Glomerular visceral epithelial cell (primary cell): Measurements from ENCODE around the gene GAST.
A peak's percentile ranks its signal among the peaks of the same experiment; 100 is the strongest.

Experiments
- DNase-seq: peaks from one replicate; pipeline ENCODE4 v3.0.0-alpha.2; 2016; ENCODE audit errors: extremely low spot score

GAST gene

GRCh38 chr17:41739661-41740352 lies 27.7 kb downstream of the GAST start:
- DNase-seq: peak; percentile 42

- DNase-seq: no peak
Measured at GRCh38 chr17:41740506-41740905, 28.4 kb downstream of the GAST start.

DNA sequence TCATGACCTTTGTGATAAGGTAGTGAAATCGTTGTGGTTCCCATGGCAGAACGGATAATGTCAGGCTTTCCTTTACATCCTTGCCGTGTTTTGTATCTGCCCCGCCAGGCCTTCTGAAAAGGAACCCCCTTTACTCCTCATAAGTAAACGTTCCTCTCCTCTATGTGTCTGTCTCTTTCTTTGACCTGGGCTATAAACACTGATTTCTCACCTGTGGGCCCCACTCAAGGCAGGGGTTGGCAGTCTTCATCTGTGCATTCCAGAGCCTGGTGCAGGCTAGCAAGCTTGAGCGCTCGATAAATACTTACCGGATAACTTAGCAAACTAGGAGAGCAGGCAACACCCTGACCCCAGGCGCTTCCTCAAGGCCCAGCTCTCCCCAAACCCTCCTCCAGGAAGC lies 29.6 kb downstream of the GAST start:
- no peak for DNase-seq

DNA sequence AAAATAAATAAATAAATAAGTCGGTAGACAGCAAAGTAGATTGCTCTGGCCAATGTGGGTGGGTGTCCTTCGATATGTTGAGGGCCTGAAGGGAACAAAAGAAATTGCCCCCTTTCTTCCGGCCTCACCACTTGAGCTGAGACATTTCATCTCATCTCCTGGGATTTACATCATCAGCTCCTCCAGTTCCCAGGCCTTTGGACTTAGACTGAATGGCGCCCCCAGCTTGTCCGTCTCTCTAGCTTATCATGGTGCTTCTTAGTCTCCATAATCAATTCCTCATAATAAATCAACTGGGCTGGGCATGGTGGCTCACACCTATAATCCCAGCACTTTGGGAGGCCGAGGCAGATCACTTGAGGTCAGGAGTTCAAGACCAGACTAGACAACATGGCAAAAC lies 36.1 kb downstream of the GAST start:
- no peak for DNase-seq

- no peak for DNase-seq
Measured at GRCh38 chr17:41750862-41751261, 38.7 kb downstream of the GAST start.

- no peak for DNase-seq
Measured at GRCh38 chr17:41751288-41751687, 39.2 kb downstream of the GAST start.

DNA sequence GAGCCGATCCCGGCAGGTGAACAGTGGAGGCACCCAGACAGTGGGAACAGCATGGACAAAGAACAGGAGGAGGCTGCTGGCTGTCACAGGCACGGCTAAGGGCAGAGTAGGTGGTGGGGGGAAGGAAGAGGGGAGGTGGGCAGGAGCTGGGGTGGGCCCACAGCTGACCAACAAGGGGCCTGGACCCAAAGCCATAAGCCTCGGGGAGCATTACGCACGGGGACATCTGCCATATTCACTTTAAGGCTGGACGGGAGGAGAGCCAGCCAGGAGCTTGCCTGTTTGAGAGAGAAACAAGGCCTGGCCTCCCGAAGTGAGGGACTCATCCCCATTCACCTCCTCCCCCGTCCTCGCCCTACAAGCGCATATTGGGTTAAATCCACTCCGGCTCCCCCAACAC lies 41.9 kb downstream of the GAST start:
- no peak for DNase-seq

DNA sequence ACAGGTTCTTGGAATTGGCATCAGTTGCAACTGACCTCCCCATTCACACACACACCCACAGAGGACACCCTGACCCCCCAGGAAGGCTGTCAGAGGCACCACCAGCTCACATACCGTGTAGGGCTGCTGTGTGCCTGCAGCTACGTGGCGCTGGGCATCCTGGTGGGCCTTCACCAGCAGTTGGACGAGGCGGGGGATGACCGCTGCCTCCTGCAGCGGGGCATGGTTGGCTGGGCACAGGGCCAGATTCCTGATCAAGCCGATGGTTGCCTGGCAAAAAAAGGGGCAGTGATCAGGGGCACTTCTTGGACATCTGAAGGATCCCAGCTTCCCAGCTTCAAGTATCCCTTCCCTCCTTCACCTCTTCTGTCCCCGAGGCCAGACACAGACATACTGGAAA lies 46.5 kb downstream of the GAST start:
- no peak for DNase-seq

DNA sequence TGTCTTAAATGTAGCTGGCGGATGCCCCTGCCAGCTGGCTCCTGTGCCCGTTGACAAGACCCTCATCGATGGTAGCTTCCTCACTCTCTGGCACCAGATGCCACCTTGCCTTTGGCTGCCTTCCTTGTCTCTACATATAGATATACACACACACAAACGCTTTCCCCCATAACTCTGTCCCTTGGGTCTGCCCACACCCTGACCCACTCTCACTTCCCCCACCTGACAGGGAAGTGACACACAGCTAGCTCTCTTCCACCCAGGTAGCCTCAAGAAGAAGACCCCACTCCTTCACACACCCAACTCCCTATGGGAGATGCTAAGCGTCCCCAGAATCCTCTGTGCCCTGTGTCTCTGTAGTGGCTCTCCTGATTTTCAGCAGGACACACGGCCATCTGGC lies 48.7 kb downstream of the GAST start:
- no peak for DNase-seq

GRCh38 chr17:41762391-41762790 lies 50.3 kb downstream of the GAST start:
- DNase-seq: no peak

DNA sequence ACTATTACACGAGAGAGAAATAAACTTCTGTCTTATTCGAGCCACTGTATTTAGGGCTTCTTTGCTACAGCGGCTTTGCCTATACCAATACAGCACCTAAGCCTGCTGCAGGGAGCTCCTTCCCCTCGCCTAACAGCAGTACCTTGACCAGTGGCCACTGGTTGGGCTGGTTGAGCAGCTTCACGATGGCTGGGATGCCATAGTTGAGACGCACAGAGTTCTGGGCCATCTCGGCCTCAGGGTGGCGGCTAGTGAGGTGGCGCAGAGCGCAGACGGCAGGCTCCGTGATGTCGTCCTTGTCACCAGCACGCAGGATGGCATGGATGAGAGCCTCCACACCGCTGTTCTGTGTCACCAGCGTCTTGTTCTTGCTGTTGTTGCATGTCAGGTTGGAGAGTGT lies 50.7 kb downstream of the GAST start:
- no peak for DNase-seq

DNA sequence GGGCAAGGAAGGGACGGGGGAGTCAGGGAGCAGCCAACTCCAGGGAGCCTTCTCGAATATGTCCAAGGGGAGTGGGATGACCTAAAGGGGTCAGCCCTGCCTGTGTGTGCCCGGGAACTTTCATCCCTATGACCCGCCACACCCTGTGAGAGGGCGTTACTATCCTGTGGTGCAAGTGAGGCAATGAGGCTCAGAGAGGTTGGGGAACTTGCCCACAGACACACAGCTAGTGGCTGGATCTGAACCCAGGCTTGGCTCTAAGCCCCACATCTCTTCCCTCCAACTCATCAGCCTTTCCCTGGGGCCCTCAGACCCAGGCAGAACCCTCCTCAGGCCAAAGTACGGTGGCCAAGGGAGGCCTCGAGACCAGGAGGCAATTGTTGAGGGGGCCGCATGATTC lies 51.2 kb downstream of the GAST start:
- DNase-seq: no peak
